Measurements from ENCODE around the gene ZNF362.

Gene ZNF362

GRCh38 chr1:33246171-33246570, 10.1 kb upstream of the ZNF362 start:
- DNase-seq, result no peak

GRCh38 chr1:33247545-33247944, 8.7 kb upstream of the ZNF362 start:
- DNase-seq, result no peak

- no peak for DNase-seq
Measured at GRCh38 chr1:33248244-33248643, 8.0 kb upstream of the ZNF362 start.

- no peak for DNase-seq
Measured at GRCh38 chr1:33249422-33249821, 6.9 kb upstream of the ZNF362 start.

GRCh38 chr1:33250217-33250616, 6.1 kb upstream of the ZNF362 start:
- no peak for DNase-seq

GRCh38 chr1:33250724-33251123, 5.6 kb upstream of the ZNF362 start:
- no peak for DNase-seq

GRCh38 chr1:33254491-33254890, 1.8 kb upstream of the ZNF362 start:
- no peak for DNase-seq

- DNase-seq, result peak; percentile 65 to 72
Measured at GRCh38 chr1:33255347-33256220, 708 bp upstream of the ZNF362 start.

- no peak for DNase-seq
Measured at GRCh38 chr1:33256221-33256470, 146 bp upstream of the ZNF362 start.

GRCh38 chr1:33257207-33257771, 997 bp downstream of the ZNF362 start:
- no peak for DNase-seq

- no peak for DNase-seq
Measured at GRCh38 chr1:33257772-33258712, 1.8 kb downstream of the ZNF362 start.

- DNase-seq, result no peak
Measured at GRCh38 chr1:33258788-33259274, 2.5 kb downstream of the ZNF362 start.

GRCh38 chr1:33259879-33260278, 3.6 kb downstream of the ZNF362 start:
- DNase-seq, result peak; percentile 36 to 43

GRCh38 chr1:33260439-33260838, 4.1 kb downstream of the ZNF362 start:
- DNase-seq, result no peak

- DNase-seq, result no peak
Measured at GRCh38 chr1:33261344-33261743, 5.1 kb downstream of the ZNF362 start.

- no peak for DNase-seq
Measured at GRCh38 chr1:33263890-33264504, 7.7 kb downstream of the ZNF362 start.

GRCh38 chr1:33265780-33266605, 9.7 kb downstream of the ZNF362 start:
- DNase-seq, result no peak

- no peak for DNase-seq
Measured at GRCh38 chr1:33266766-33267165, 10.5 kb downstream of the ZNF362 start.

GRCh38 chr1:33267468-33268205, 11.3 kb downstream of the ZNF362 start:
- DNase-seq, result no peak

- DNase-seq, result no peak
Measured at GRCh38 chr1:33268457-33268856, 12.2 kb downstream of the ZNF362 start.

GRCh38 chr1:33268927-33269610, 12.8 kb downstream of the ZNF362 start:
- no peak for DNase-seq
